EL (cell line): ENCODE data around the gene NFKB1.
"Not testable (repeated sequence)": the region's sequence is repeated elsewhere in the genome, so short reads cannot be mapped to it uniquely, and the experiment has no call there.

Experiments
- DNase-seq: peaks from one replicate; pipeline ENCODE4 v3.0.0-alpha.2; 2016

Gene NFKB1, protein sequence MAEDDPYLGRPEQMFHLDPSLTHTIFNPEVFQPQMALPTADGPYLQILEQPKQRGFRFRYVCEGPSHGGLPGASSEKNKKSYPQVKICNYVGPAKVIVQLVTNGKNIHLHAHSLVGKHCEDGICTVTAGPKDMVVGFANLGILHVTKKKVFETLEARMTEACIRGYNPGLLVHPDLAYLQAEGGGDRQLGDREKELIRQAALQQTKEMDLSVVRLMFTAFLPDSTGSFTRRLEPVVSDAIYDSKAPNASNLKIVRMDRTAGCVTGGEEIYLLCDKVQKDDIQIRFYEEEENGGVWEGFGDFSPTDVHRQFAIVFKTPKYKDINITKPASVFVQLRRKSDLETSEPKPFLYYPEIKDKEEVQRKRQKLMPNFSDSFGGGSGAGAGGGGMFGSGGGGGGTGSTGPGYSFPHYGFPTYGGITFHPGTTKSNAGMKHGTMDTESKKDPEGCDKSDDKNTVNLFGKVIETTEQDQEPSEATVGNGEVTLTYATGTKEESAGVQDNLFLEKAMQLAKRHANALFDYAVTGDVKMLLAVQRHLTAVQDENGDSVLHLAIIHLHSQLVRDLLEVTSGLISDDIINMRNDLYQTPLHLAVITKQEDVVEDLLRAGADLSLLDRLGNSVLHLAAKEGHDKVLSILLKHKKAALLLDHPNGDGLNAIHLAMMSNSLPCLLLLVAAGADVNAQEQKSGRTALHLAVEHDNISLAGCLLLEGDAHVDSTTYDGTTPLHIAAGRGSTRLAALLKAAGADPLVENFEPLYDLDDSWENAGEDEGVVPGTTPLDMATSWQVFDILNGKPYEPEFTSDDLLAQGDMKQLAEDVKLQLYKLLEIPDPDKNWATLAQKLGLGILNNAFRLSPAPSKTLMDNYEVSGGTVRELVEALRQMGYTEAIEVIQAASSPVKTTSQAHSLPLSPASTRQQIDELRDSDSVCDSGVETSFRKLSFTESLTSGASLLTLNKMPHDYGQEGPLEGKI

GRCh38 chr4:102500696-102501446 is at the start of gene NFKB1:
Gene NFKB1, plus strand, starts transcription at chr4:102501359. Its CDS starts 24,160 bp downstream, at chr4:102525519.
- DNase-seq: peak; percentile 81

DNA sequence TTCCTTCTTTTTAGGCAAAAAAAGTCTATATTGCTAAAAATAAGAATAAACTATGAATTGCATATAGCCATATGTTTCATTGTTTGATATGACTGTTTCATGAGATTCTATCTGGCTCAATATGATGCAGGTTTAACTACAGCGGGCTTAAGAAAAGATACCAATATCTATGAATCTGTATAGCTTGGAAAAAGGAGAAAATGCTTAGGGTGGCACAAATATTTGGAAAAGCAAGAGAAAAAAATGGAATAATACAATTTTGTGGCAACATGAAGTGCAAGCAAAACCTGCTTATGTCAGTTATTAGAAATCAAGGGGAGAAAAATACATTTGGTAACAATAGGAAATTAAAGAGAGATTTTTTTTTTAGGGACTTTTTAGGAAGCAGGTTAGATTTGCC is 48.3 kb upstream of the NFKB1 start:
- no peak for DNase-seq

- DNase-seq: no peak
These were observed 47.3 kb upstream of the NFKB1 start for GRCh38 chr4:102453827-102454226.

GRCh38 chr4:102454268-102454667 is 46.9 kb upstream of the NFKB1 start:
- DNase-seq: no peak

GRCh38 chr4:102454981-102455685 is 46.0 kb upstream of the NFKB1 start:
- DNase-seq: no peak

- DNase-seq: no peak
These were observed 45.4 kb upstream of the NFKB1 start for GRCh38 chr4:102455750-102456149.

GRCh38 chr4:102466298-102466697 is 34.9 kb upstream of the NFKB1 start:
- DNase-seq: peak; percentile 53

GRCh38 chr4:102469806-102470205 is 31.4 kb upstream of the NFKB1 start:
- no peak for DNase-seq

DNA sequence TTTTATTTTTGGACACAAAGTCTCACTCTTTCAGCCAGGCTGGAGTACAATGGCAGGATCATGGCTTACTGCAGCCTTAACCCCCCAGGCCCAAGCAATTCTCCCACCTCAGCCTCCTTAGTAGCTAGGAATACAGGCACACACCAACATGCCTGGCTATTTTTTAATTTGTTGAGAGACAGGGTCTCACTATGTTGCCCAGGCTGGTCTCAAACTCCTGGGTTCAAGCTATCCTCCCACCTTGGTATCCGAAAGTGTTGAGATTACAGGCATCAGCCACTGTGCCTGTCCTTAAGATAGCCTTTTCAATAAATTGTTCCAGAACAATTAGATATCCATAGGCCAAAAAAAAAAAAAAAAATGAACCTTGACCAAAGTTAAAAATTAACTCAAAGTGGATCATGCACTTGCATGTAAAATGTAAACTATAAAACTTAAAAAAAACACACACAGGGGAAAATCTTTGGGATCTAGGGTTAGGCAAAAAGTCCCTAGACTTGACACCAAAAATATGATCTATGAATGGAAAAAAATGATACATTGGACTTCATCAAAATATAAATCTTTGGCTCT is 28.6 kb upstream of the NFKB1 start:
- DNase-seq: no peak

GRCh38 chr4:102473476-102473875 is 27.7 kb upstream of the NFKB1 start:
- no peak for DNase-seq

DNA sequence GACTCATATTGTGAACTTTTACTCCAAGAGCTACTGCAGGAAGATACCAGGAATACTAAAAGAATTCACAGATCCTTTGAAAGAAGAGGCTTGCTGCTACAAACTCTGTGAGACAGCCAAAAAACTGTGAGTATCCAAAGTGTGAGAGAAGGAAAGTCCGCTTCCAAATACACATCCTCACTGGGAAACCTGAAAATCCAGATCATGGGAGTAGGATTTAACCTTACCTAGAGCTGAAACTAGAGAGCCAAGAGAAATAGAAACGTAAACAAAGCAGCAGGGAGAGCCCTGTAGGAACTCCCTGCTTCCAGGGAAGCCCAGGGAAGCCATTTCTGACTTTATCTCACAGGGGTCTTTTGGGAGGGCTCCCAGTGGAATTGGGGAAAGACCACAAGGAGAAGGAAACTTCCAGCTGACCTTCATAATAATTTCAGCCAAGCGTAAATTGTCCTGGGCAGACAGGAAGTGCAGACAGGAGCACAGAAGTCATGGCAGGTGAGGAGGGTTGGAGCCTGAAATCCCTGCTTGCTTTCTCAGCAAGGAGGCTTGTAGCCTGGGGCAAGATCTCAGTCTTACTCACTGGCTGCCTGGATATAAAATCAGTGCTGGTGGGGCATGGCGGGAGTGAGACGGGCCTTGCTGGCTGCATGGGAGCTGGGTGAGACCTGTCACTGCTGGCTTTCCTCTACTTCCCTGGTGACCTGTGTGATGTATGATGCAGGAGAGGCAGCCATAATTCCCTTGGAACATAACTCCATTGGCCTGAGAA is 26.2 kb upstream of the NFKB1 start:
- no peak for DNase-seq

- DNase-seq: peak; percentile 59
These were observed 23.5 kb upstream of the NFKB1 start for GRCh38 chr4:102477657-102478056.

- no peak for DNase-seq
These were observed 23.0 kb upstream of the NFKB1 start for GRCh38 chr4:102478186-102478585.

DNA sequence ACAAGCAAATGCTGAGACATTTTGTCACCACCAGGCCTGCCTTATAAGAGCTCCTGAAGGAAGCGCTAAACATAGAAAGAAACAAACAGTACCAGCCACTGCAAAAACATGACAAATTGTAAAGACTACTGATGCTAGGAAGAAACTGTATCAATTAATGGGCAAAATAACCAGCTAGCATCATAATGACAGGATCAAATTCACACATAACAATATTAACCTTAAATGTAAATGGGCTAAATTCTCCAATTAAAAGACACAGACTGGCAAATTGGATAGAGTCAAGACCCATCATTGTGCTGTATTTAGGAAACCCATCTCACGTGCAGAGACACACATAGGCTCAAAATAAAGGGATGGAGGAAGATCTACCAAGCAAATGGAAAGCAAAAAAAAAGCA is 21.3 kb upstream of the NFKB1 start:
- DNase-seq: not testable (repeated sequence)

DNA sequence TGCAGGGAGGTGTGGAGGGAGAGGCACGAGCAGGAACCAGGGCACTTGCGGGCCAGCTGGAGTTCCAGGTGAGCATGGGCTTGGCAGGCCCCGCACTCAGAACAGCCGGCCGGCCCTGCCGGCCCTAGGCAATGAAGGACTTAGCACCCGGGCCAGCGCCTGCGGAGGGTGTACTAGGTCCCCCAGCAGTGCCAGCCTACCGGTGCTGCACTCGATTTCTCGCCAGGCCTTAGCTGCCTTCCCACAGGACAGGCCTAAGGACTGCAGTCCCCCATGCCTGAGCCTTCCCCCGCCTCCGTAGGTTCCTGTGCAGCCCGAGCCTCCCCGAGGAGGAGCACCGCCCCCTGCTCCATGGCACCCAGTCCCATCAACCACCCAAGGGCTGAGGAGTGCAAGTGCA is 18.0 kb upstream of the NFKB1 start:
- DNase-seq: no peak

DNA sequence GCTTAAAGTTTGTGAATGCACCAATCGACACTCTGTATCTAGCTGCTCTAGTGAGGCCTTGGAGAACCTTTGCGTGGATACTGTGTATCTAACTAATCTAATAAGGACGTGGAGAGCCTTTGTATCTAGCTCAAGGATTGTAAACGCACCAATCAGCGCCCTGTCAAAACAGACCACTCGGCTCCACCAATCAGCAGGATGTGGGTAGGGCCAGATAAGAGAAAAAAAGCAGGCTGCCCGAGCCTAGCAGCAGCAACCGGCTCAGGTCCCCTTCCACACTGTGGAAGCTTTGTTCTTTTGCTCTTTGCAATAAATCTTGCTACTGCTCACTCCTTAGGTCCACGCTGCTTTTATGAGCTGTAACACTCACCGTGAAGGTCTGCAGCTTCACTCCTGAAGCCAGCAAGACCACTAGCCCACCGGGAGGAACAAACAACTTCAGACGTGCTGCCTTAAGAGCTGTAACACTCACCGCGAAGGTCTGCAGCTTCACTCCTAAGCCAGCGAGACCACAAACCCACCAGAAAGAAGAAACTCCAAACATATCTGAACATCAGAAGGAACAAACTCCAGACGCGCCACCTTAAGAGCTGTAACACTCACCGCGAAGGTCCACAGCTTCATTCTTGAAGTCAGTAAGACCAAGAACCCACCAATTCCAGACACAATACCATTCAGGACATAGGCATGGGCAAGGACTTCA is 17.0 kb upstream of the NFKB1 start:
- not testable (repeated sequence) for DNase-seq

DNA sequence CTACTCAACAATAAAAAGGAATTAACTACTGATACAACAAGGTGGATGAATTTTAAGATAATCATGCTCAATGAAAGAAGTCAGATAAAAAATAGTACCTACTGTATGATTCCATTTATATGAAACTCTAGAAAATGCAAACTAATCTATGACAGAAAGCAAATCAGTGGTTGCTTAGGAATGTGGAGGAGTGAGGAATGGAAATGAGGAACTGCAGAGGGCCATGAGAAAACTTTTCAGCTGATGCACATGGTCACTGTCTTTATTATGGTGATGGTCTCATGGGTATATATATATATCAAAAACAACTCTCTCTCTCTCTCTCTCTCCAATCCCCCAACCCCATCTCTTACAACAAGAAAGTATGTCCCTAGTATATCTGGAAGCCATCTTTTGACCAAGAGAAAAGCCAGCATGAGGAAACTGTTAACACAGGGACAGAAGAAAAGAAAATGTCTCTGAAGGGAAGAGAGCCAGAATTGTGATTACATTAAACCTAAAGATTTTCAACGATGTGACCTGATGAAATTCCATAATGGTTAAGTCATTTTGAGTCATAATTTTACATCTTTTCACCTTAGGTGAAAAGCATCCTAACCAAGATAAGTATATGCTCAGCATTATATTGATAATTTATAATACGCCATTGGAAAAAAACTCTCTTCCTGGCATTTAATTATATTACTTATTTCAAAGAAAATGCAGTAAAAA is 8.5 kb upstream of the NFKB1 start:
- DNase-seq: no peak

GRCh38 chr4:102493257-102493656 is 7.9 kb upstream of the NFKB1 start:
- DNase-seq: no peak

GRCh38 chr4:102493794-102494193 is 7.4 kb upstream of the NFKB1 start:
- no peak for DNase-seq

- no peak for DNase-seq
These were observed 6.6 kb upstream of the NFKB1 start for GRCh38 chr4:102494603-102495002.
